Measurements from ENCODE around the gene PRSS27.

- no peak for TF ChIP-seq CTCF (optimal IDR thresholded peaks at IDR 0.05 in 1 of 3, IDR thresholded peaks at IDR 0.05 in 1 of 3, conservative IDR thresholded peaks at IDR 0.05 in 1 of 3; ENCODE audit: extremely low read depth in 1 of 3, insufficient read depth in 2 of 3, low read length in 3 of 3)
- TF ChIP-seq EZH2 (IDR thresholded peaks at IDR 0.05; ENCODE audit: low read length), result no peak
These were observed 49.1 kb upstream of the PRSS27 start for GRCh38 chr16:2769100-2769529.
